Inflammatory macrophage treated with lipopolysaccharide for 1 hour (primary cell): ENCODE measurements around the gene WDR31.

Experiments
- DNase-seq, 2 donors: peaks; one replicate each; pipeline ENCODE4 v3.0.0-alpha.2; 2020 to 2022

The WDR31 gene

GRCh38 chr9:113368348-113368981 lies 28.4 kb upstream of the WDR31 start:
- DNase-seq, result no peak

GRCh38 chr9:113365652-113366051 lies 25.6 kb upstream of the WDR31 start:
- peak; percentile 26 to 30 for DNase-seq

- no peak for DNase-seq
Measured at GRCh38 chr9:113364951-113365350, 24.9 kb upstream of the WDR31 start.

- no peak for DNase-seq
Measured at GRCh38 chr9:113363336-113363735, 23.3 kb upstream of the WDR31 start.

- no peak for DNase-seq
Measured at GRCh38 chr9:113361304-113362018, 21.4 kb upstream of the WDR31 start.

- DNase-seq, result no peak
Measured at GRCh38 chr9:113360242-113360842, 20.3 kb upstream of the WDR31 start.

- no peak for DNase-seq
Measured at GRCh38 chr9:113359385-113359784, 19.3 kb upstream of the WDR31 start.

- no peak for DNase-seq
Measured at GRCh38 chr9:113356686-113357292, 16.7 kb upstream of the WDR31 start.

GRCh38 chr9:113355040-113355596 lies 15.0 kb upstream of the WDR31 start:
- DNase-seq, result no peak

- DNase-seq, result no peak
Measured at GRCh38 chr9:113352411-113352810, 12.3 kb upstream of the WDR31 start.

- DNase-seq, result no peak
Measured at GRCh38 chr9:113352006-113352405, 11.9 kb upstream of the WDR31 start.

- peak; percentile 34 to 48 for DNase-seq
Measured at GRCh38 chr9:113350937-113351336, 10.9 kb upstream of the WDR31 start.

GRCh38 chr9:113350107-113350661 lies 10.1 kb upstream of the WDR31 start:
- no peak for DNase-seq

- no peak for DNase-seq
Measured at GRCh38 chr9:113349445-113350094, 9.5 kb upstream of the WDR31 start, which contains the start of gene BSPRY. BSPRY (plus strand) TSS chr9:113349541; CDS start chr9:113349580, 39 bp downstream.

GRCh38 chr9:113349066-113349444 lies 9.0 kb upstream of the WDR31 start:
- DNase-seq, result no peak

- DNase-seq, result peak in 1 of 2 donors; percentile 37
Measured at GRCh38 chr9:113348437-113348836, 8.4 kb upstream of the WDR31 start.

GRCh38 chr9:113345671-113346070 lies 5.6 kb upstream of the WDR31 start:
- no peak for DNase-seq

- DNase-seq, result no peak
Measured at GRCh38 chr9:113345190-113345589, 5.1 kb upstream of the WDR31 start.

- DNase-seq, result peak in 1 of 2 donors; percentile 31
Measured at GRCh38 chr9:113343732-113344231, 3.7 kb upstream of the WDR31 start.

GRCh38 chr9:113341712-113342410 lies 1.8 kb upstream of the WDR31 start:
- DNase-seq, result no peak

GRCh38 chr9:113337714-113338113 lies 2.4 kb downstream of the WDR31 start:
- DNase-seq, result no peak

GRCh38 chr9:113331780-113332179 lies 8.3 kb downstream of the WDR31 start:
- no peak for DNase-seq
